Kidney epithelial cell (primary cell): ENCODE data around the gene ZMIZ1. TPM values are rescaled to one million over a fixed set of nuclear protein-coding genes. Genes with fewer than 3 reads are reported as not detected.

ENCODE experiments used
- DNase-seq: peaks from one replicate; pipeline ENCODE4 v3.0.0-alpha.2; 2010; ENCODE audit warnings: low read depth
- H3K27me3 ChIP-seq: 2 replicates; pipeline ENCODE4 v1.6.0; 2011; ENCODE audit warnings: low read length; ENCODE audit not compliant: control insufficient read depth, insufficient read depth
- H3K36me3 ChIP-seq: 2 replicates; pipeline ENCODE4 v1.5.1; 2011; ENCODE audit warnings: low read length; ENCODE audit not compliant: control insufficient read depth, insufficient read depth
- H3K4me3 ChIP-seq: 2 replicates; pipeline ENCODE4 v1.5.1; 2011; ENCODE audit warnings: low read depth, mild to moderate bottlenecking, control low read depth, low read length
- total RNA-seq: library from RNA; depleted of rRNA; stranded (reverse); fragments of >200 nt; gene quantifications from 2 replicates; pipeline ENCODE4 v1.2.3, GENCODE V29; 2015
- TF ChIP-seq, protein P1 (sequence below): IDR thresholded peaks from 2 replicates; pipeline ENCODE4 v1.5.1; 2011; ENCODE audit warnings: mild to moderate bottlenecking, moderate library complexity, low read length, control low read depth, inconsistent platforms; ENCODE audit not compliant: insufficient read depth, poor library complexity, severe bottlenecking

Gene ZMIZ1
- total RNA-seq, 1 donor from 2014 or later: 57.5 TPM

- no peaks in the 10 kb centered on the region for H3K36me3 ChIP-seq
- no peaks in the 10 kb centered on the region for H3K27me3 ChIP-seq
- H3K4me3 ChIP-seq: peak overlapping the region; percentile 45
- DNase-seq: no peak
- TF ChIP-seq, protein P1, sequence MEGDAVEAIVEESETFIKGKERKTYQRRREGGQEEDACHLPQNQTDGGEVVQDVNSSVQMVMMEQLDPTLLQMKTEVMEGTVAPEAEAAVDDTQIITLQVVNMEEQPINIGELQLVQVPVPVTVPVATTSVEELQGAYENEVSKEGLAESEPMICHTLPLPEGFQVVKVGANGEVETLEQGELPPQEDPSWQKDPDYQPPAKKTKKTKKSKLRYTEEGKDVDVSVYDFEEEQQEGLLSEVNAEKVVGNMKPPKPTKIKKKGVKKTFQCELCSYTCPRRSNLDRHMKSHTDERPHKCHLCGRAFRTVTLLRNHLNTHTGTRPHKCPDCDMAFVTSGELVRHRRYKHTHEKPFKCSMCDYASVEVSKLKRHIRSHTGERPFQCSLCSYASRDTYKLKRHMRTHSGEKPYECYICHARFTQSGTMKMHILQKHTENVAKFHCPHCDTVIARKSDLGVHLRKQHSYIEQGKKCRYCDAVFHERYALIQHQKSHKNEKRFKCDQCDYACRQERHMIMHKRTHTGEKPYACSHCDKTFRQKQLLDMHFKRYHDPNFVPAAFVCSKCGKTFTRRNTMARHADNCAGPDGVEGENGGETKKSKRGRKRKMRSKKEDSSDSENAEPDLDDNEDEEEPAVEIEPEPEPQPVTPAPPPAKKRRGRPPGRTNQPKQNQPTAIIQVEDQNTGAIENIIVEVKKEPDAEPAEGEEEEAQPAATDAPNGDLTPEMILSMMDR: peak; percentile 57
Observed at GRCh38 chr10:79066411-79067240, 2.1 kb upstream of the ZMIZ1 start.

- Histone ChIP-seq H3K36me3 (no peaks in the 10 kb centered on the region), H3K27me3 (no peaks in the 10 kb centered on the region), H3K4me3 (peak overlapping the region; percentile 45)
- TF ChIP-seq, protein P1: peak; percentile 12
- no peak for DNase-seq
Observed at GRCh38 chr10:79067241-79068202, 1.2 kb upstream of the ZMIZ1 start.

GRCh38 chr10:79068203-79068561 is 584 bp upstream of the ZMIZ1 start:
- TF ChIP-seq, protein P1: peak; percentile 32

GRCh38 chr10:79069325-79070080 is 737 bp downstream of the ZMIZ1 start:
- H3K4me3 ChIP-seq: peak overlapping the region; percentile 85
- H3K36me3 ChIP-seq: no peaks in the 10 kb centered on the region
- no peak for DNase-seq
- TF ChIP-seq, protein P1: no peak
- H3K27me3 ChIP-seq: no peaks in the 10 kb centered on the region

More at GRCh38 chr10:79068203-79068561, 584 bp upstream of the ZMIZ1 start:
- DNase-seq: no peak
- Histone ChIP-seq H3K36me3 (no peaks in the 10 kb centered on the region), H3K27me3 (no peaks in the 10 kb centered on the region), H3K4me3 (peak overlapping the region; percentile 38)

DNA sequence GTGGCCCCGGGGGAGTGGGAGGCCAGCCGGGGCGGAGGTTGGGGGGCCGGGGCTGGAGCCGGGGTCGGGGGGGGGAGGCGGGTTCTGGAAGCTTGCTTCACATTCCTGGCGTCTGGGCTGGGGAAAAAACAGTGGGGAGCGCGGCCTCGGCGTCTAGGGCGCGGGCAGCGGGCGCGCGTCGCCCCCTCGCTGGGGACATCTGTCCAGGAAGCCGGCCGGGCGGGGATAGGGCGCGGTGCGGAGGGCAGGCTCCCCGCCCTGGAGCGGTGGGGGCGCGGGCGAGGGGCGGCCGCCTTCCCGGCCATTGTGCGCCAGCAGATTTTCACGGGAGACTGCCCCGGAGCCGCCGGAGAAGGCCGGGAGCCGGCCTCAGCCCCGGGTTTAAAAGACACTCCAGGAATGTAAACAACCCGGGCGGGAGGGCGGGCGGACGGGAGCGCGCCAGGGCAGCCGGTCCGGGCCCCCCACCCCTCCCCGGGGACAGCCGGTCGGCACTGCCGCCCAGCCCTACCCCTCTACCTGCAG is 1.4 kb downstream of the ZMIZ1 start:
- no peak for DNase-seq
- TF ChIP-seq, protein P1: no peak
- peak overlapping the region; percentile 85 for H3K4me3 ChIP-seq
- no peaks in the 10 kb centered on the region for H3K36me3 ChIP-seq
- H3K27me3 ChIP-seq: no peaks in the 10 kb centered on the region
